ENCODE measurements around the gene AQP3.
A peak's percentile ranks its signal among the peaks of the same experiment; 100 is the strongest.
"Not testable (repeated sequence)": the region's sequence is repeated elsewhere in the genome, so short reads cannot be mapped to it uniquely, and the experiment has no call there.

AQP3 gene

GRCh38 chr9:33464045-33464636 lies 16.7 kb upstream of the AQP3 start:
- no peak for DNase-seq

- no peak for DNase-seq
These were observed 15.8 kb upstream of the AQP3 start for GRCh38 chr9:33463151-33463550.

- DNase-seq = no peak
These were observed 14.1 kb upstream of the AQP3 start for GRCh38 chr9:33461492-33461891.

DNA sequence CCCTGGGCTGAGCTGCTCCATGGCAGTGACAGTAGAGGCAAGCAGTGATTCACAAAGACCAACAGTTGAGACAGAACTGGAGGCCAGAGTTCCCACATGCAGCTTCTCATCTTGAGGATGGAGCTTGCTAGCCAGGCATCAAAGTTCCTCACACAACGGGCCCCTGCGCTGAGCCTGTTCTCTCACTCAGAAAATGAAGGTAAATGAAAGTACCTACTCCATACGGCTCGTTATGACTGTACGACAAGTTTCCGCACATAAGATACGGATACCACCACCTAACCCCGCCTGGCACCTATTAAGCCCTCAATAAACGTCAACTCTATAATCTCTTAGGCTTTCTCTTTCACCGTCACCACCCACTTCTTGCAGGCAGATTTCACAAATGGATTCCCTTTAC lies 13.5 kb upstream of the AQP3 start:
- DNase-seq = no peak

DNA sequence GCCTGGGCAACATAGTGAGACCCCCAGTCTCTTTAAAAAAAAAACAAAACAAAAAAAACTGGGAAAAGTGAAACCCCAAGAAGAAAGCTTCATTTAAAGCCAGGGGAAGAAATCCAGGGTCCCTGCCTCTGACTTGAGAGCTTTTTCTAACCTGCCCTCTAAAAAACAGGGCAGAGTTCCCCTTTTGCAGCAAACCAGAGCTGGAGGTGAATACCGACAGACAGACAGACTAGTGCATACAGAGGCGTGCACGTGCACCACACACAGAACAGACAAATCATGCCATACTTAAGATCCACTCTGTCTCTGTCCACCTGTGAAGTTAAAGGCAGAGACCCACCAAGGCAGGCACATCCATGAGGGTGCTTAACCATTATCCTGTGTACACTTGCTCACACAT lies 11.7 kb upstream of the AQP3 start:
- DNase-seq = no peak

GRCh38 chr9:33458444-33458843 lies 11.1 kb upstream of the AQP3 start:
- no peak for DNase-seq

DNA sequence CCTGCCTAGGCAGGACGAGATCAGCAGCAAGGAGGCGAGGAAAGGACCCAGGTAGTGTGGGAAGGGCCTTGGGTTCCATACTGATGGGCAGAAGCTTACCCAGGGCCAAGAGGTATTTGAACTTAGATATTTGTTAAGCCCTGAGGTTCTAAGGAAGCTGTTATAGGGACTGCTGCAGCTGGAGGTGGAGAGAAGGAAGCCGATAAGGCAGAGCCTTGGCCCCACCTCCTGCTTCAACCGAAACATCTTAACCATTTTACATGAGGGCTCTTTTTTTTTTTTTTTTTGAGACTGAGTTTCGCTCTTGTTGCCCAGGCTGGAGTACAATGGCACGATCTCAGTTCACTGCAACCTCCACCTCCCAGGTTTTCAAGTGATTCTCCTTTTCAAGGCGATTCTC lies 8.6 kb upstream of the AQP3 start:
- DNase-seq = no peak

GRCh38 chr9:33455456-33455855 lies 8.1 kb upstream of the AQP3 start:
- not testable (repeated sequence) for DNase-seq

DNA sequence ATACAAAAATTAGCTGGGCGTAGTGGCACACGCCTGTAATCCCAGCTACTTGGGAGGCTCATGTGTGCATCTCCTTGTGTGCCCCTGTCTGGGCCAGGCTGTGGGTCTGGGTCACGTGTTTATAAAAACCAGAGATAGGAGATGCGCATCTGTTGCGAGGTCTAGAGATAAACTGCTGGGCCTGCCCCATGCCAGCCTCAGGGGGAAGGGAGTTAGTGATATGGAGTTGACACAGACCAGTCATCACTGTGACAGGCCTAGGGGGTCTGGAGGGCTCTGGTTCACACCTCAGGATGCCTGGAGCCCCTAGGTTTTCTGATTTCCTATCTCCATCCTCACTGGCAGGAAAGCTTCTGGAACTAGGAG lies 7.3 kb upstream of the AQP3 start:
- not testable (repeated sequence) for DNase-seq

GRCh38 chr9:33453999-33454660 lies 6.7 kb upstream of the AQP3 start:
- no peak for DNase-seq

DNA sequence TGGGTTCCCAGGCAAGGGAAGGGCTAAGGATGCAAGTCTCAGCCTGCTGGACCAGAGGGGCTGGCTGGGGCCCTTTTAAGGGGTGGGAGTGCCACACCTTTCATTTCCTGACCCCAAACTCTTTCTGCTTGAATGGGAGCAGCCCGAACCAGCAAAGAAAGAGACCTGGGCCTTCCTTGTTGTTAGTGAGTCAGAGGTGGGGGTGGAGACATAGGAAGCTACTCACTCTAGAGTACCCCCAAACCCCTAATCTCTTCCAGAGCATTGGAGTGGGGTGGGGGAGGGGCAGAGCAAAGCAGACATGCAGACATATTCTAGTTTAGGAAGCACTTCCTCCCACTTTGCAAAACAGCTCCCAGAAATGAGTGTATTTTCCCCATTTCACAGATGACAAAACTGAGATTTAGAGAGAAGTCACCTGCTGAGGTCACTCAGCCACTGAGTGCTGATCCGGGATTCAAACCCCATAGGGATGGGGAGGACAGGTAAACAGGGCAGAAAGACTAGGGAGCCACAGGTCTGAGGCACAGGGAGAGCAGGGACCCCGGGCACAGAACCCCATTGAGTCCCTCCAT lies 6.0 kb upstream of the AQP3 start:
- no peak for DNase-seq

DNA sequence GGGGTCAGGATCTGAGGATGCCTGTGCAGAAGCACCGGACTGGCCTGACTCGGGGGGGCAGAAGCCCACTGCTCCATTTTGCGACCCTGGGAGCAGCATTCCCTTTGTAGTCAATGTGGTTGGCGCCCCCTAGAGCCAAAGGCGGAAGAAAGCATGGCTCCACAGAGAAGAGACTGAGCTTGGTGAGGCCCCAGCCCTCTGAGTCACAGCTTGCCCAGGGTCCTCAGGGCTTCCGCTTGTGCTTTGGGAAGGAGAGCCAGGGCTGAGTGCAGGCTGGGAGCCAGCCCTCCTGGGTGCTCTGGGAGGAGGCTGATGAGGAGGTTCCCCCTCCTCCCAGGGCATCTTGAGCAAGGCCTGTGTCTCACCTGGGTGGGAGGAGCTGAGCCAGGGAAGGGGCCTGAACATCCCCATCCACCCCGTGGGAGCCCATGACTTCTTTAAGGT lies 5.5 kb upstream of the AQP3 start:
- DNase-seq = peak; percentile 38

DNA sequence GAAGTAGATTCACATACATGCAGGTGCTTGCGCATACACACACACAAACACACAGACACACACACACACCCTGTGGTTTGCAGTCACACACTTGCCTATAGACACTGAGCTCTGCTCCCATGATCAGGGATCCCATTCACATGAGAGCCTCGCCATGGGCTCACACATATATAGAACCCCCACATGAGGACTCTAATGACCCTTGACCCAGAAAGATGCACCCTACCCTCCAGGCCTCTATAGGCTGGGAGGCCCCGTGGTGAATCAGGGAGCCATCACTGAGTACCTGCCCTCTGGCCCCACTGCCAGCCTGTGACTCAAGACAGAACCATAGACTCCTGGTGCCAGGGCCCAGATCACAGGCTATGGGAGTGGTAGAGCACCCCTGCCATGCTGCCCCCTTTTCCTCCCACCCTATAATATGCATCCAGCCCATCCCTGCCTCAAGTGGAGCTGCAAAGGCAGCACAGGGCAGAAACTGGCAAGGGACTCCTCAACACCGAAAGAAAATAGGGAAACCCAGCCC lies 3.3 kb upstream of the AQP3 start:
- DNase-seq = no peak

DNA sequence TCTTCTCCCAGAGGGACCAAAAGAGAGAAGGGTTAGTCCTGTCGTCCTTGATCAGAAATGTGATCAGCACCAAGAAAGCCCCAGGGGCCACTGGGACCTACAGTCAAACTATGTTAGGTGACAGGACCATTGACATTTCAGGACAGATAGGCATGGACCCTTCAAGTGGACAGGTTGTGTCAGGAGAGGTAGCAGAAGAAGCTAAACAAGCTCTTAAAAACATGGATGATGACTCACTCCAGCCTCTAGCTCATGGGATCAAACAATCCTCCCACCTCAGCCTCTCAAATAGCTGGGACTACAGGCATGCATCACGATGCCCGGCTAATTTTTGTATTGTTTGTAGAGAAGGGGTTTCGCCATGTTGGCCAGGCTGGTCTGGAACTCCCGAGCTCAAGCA lies 2.3 kb upstream of the AQP3 start:
- DNase-seq = no peak

DNA sequence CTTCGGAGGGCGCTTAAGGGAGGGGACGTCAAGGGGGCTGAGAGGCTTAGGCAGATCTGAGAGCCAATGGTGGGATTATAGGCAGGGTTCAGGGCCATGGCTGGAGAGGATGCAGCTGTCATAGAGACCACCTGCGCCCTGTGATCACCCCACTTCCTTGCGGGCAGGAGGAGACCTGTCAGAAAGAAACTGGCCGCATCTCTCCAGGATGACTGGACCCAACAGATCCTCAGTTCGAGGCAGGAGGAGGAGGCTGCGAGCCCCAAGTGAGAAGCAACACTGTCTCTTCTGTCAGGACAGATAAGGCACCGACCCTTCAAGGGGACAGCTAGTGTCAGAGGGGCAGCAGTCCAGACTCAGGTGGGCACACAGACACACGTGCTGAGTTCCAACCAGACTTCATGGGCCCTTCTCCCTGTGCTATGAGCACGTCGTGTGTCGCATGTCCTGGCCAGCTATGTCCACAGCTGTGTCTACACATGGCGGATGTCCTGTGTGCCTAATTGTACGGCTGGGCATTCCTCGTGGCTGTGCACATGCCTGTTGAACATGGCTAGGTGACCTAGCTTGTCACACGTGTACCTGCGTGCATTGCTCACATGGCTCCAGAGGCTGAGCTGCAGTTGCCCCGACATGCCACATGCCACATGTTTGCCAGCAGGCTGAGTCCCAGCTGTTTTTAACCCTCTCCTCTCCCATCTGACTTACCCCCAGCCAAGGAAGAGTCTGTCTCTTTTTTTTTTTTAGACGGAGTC lies 583 bp upstream of the AQP3 start:
- no peak for DNase-seq

DNA sequence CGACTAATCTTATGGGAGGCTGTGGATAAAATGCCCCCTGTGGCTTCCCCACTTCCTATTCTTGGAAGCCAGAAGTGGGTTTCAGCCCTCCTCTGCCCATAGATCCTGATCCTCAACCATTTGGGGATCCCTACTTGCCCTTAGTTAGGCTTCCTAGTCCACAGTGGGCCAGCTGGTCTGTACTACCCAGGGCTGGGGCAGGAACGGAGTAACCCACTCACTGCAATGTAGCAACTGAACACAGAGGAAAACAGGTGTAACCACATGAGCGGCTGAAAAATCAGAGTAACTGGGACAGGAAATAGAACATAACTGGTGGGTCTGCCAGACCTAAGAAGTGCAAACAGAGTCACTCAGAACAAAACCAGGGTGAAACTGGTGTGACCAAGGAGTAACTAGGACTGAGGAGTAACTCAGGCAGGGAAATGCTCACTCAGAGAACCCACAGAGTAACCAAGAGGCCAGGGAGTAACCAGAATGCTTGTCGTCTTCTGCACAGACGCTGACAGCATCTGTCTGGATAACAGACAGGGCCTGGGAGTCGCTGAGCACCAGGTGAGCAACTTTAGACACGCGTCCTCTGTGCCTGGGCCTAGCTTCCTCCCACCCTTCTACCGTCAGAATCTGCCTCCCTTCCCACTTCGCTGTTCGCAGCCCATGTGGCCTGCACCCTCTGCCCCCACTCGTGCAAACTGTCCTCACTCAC lies 1.0 kb downstream of the AQP3 start:
- DNase-seq = no peak

DNA sequence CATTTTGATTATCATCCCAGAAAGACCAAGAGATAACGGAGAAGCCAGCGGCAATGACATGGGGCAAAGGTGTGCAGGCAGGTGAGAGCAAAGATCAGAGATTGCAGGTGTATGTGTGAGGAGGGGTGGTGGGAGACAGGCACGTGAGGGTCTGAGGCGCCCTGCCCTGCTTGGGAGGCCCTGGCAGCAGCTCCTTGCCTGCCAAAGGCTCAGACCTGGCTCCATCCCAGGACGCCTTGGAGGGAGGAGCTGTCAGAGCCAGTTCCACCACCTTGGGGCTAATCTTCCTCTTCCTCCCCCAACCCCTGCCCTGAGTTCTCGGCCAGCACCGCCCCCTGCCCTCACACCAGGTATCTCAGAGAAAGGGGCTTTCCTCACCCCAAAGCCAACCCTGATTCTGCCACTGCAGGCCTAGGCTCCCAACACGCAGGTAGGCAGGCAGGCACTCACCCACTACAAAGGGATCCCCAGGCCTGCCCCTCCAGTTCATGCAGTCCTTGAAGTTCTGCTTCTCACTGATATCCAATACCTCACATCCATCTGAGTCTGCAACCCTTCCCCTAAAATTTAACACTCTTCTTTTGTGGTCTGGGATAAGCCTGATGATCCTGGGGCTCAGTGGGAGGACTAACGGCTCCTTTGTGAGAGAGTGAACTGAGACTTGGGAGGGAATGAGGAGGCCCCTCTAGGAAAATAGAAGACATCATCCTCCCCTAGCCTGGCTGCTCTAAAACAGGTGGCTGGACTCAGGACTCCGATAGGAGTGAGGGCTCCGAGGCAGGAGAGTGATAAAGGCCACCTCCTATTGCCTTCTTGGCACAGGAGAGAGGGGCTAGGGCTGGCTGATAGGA lies 1.8 kb downstream of the AQP3 start:
- no peak for DNase-seq

GRCh38 chr9:33443464-33444154 lies 3.8 kb downstream of the AQP3 start:
- DNase-seq = no peak

GRCh38 chr9:33443047-33443446 lies 4.3 kb downstream of the AQP3 start:
- DNase-seq = no peak

GRCh38 chr9:33442125-33442524 lies 5.3 kb downstream of the AQP3 start:
- no peak for DNase-seq

GRCh38 chr9:33440609-33441008 lies 6.8 kb downstream of the AQP3 start:
- no peak for DNase-seq

GRCh38 chr9:33440204-33440603 lies 7.2 kb downstream of the AQP3 start:
- DNase-seq = no peak

All from NCI-H1092 treated with DMSO at 0.1 percent for 48 hours (cell line).